DOHH2 (cell line): ENCODE data around the gene TBX3.

ENCODE experiments used
- H3F3A ChIP-seq: fragments of 200-600 bp; sonication (generic), shearing (Covaris generic); 2 replicates; pipeline ENCODE4 v1.6.0; 2016; ENCODE audit warnings: antibody characterized with exemption, mild to moderate bottlenecking; ENCODE audit not compliant: control insufficient read depth, insufficient read depth
- H3K27ac ChIP-seq: fragments of 200-600 bp; sonication (generic); 2 replicates; pipeline ENCODE4 v1.5.1; 2014; ENCODE audit warnings: low read depth, mild to moderate bottlenecking, low read length, moderate library complexity
- H3K27me3 ChIP-seq: fragments of 200-600 bp; sonication (generic); 2 replicates; pipeline ENCODE4 v1.6.1; 2014; ENCODE audit warnings: mild to moderate bottlenecking, low read length, mixed read lengths; ENCODE audit not compliant: control insufficient read depth
- H3K36me3 ChIP-seq: fragments of 200-600 bp; sonication (generic); 2 replicates; pipeline ENCODE4 v1.6.1; 2014; ENCODE audit warnings: mild to moderate bottlenecking, low read length, moderate library complexity, mixed read lengths; ENCODE audit not compliant: control insufficient read depth
- H3K4me1 ChIP-seq: fragments of 200-600 bp; sonication (generic); 2 replicates; pipeline ENCODE4 v1.6.1; 2014; ENCODE audit warnings: mild to moderate bottlenecking, low read length, mixed read lengths; ENCODE audit not compliant: control insufficient read depth
- H3K4me2 ChIP-seq: fragments of 200-600 bp; sonication (generic); 2 replicates; pipeline ENCODE4 v1.6.0; 2014; ENCODE audit warnings: mild to moderate bottlenecking, low read length, moderate library complexity
- H3K4me3 ChIP-seq: fragments of 200-600 bp; sonication (generic); 2 replicates; pipeline ENCODE4 v1.5.1; 2014; ENCODE audit warnings: mild to moderate bottlenecking, low read length, mixed read lengths
- H3K79me2 ChIP-seq: fragments of 200-600 bp; sonication (generic); 2 replicates; pipeline ENCODE4 v1.6.1; 2014; ENCODE audit warnings: mild to moderate bottlenecking, low read length, mixed read lengths; ENCODE audit not compliant: control insufficient read depth
- H3K9me2 ChIP-seq: fragments of 200-600 bp; sonication (generic); replicated peaks from 2 replicates; pipeline ENCODE4 v1.6.1; 2014; ENCODE audit warnings: mild to moderate bottlenecking, low read length, mixed read lengths; ENCODE audit not compliant: control insufficient read depth
- H3K9me3 ChIP-seq: fragments of 200-600 bp; sonication (generic); 2 replicates; pipeline ENCODE4 v1.6.1; 2014; ENCODE audit warnings: antibody characterized with exemption, low read length, mixed read lengths; ENCODE audit not compliant: control insufficient read depth, insufficient read depth
- H4K20me1 ChIP-seq: fragments of 200-600 bp; sonication (generic); 2 replicates; pipeline ENCODE4 v1.6.0; 2014; ENCODE audit warnings: low read depth, mild to moderate bottlenecking, antibody characterized with exemption, low read length, moderate library complexity; ENCODE audit not compliant: control insufficient read depth, insufficient read depth
- EZH2phosphoT487 ChIP-seq: fragments of 200-600 bp; sonication (generic); IDR thresholded peaks from 2 replicates; pipeline ENCODE4 v1.6.1; 2017; ENCODE audit warnings: borderline replicate concordance, mild to moderate bottlenecking, antibody characterized with exemption, low read length, moderate library complexity, mixed read lengths
- TF ChIP-seq, protein P1 (sequence below): fragments of 200-600 bp; sonication (generic); IDR thresholded peaks from one replicate; pipeline ENCODE4 v1.5.1; 2014; ENCODE audit warnings: antibody characterized with exemption, mild to moderate bottlenecking, low read depth, low read length; ENCODE audit not compliant: poor library complexity, severe bottlenecking

Gene TBX3

DNA sequence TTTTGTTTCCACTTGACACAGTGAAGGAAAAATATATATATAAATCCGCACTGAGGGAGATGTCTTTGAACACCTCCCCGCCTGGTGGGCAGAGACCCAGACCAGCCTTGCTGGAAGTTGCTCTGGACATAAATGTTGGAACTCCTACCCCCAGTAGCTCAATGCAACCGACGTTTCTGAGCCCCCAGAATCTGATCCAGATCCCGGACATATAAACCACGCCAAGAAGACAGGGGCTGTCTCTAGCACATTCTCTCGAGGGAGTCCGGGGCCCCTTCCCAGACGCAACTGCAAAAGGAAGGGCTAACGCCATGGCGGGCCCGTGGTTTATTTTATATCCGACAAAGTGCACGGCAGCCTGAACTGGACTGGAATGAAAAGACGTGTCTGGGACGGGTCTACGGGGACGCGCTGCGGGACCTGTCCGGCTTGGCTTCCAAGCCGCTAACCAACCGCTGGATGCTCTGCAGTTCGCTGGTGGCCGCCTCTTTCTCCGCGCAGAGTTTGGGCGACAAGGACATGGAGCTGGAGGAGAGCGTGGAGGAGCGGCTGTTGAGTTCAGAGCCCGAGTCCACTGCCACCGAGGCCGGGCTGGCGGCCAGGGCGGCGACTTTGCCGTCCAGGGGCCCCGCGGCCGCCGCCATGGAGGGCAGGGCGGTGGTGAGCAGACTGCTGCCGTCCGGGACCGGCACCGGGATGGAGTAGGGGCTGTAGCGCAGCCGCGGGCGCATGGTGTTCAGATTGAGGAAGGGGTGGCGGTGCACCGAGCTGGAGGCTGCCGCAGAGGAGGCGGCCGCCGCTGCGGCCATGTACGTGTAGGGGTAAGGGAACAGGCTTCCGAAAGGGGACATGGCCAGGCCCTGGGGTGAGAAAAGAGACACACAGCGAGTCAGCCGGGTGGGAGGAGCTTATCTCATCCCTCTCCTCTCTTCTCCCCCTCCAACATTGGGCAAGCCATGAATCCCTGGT lies 12.2 kb downstream of the TBX3 start:
- TF ChIP-seq, protein P1, sequence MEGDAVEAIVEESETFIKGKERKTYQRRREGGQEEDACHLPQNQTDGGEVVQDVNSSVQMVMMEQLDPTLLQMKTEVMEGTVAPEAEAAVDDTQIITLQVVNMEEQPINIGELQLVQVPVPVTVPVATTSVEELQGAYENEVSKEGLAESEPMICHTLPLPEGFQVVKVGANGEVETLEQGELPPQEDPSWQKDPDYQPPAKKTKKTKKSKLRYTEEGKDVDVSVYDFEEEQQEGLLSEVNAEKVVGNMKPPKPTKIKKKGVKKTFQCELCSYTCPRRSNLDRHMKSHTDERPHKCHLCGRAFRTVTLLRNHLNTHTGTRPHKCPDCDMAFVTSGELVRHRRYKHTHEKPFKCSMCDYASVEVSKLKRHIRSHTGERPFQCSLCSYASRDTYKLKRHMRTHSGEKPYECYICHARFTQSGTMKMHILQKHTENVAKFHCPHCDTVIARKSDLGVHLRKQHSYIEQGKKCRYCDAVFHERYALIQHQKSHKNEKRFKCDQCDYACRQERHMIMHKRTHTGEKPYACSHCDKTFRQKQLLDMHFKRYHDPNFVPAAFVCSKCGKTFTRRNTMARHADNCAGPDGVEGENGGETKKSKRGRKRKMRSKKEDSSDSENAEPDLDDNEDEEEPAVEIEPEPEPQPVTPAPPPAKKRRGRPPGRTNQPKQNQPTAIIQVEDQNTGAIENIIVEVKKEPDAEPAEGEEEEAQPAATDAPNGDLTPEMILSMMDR, result no peak
- no peak for TF ChIP-seq EZH2phosphoT487
- H3K27ac ChIP-seq, result no peak overlapping the region
- H3F3A ChIP-seq, result no peaks in the 10 kb centered on the region

DNA sequence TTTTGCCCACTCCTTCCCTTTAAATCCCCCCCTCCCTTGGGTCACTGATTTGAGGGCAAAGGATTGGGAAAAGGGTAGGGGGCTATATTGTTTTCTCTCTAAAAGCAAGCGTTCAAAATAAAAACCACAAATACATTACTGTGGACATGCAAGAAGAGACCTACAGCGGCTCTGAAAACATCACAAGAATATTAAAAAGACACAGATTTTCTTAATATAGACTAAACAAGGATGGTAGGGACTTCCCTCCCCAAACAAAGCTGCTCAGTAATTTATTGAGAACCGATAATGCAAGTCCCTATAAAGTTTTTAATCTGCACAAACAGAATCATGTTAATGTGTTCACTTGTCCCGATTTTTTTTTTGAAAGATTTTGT lies 12.9 kb downstream of the TBX3 start:
- Histone ChIP-seq H3K9me2 (no peaks in the 10 kb centered on the region), H3K4me1 (no peaks in the 10 kb centered on the region), H3K4me2 (no peak overlapping the region), H3K27ac (no peak overlapping the region), H3F3A (no peaks in the 10 kb centered on the region), H3K9me3 (no peaks in the 10 kb centered on the region), H3K4me3 (no peak overlapping the region), H3K36me3 (no peaks in the 10 kb centered on the region), H4K20me1 (no peaks in the 10 kb centered on the region), H3K79me2 (no peaks in the 10 kb centered on the region), H3K27me3 (peaks cover 31% of the 10 kb centered on the region)
- TF ChIP-seq, protein P1, result no peak
- no peak for TF ChIP-seq EZH2phosphoT487

More for the DNA sequence above, 12.2 kb downstream of the TBX3 start:
- Histone ChIP-seq H4K20me1 (no peaks in the 10 kb centered on the region), H3K36me3 (no peaks in the 10 kb centered on the region), H3K4me3 (no peak overlapping the region), H3K27me3 (peaks cover 30% of the 10 kb centered on the region), H3K4me2 (no peak overlapping the region), H3K9me3 (no peaks in the 10 kb centered on the region), H3K9me2 (no peaks in the 10 kb centered on the region), H3K4me1 (no peaks in the 10 kb centered on the region), H3K79me2 (no peaks in the 10 kb centered on the region)

DNA sequence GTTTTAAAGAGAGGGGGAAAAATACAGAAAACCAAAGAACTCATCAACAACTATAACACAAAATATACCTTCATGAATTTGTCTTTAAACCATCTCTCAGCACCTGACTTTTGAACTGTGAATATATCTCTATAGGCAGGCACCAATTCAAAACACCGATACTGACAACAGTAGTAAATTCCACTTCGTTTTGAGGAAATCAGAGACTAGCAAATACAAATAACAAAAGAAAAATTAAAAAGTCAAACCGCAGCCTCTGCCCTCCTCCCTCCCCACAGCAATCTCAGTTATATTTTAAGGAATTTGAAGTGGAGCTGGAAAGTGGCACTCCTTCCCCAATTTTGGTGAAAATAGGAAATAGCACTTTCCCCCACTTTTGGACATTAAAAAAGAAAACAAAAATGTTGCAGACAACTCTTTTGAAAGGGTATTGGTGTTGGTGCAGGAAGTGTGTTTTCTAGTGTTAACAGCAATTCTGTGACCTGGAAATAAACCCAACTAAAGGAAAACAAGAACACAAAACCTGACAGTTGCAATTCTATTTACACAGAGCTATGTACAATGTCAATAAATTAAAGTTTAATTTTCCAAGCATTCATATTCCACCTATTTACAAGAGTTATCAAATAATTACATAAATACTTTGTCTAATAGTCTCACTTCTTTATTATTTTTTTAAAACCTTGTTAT lies 13.5 kb downstream of the TBX3 start:
- peaks cover 31% of the 10 kb centered on the region for H3K27me3 ChIP-seq
- TF ChIP-seq, protein P1, result no peak
- no peak for TF ChIP-seq EZH2phosphoT487
- no peaks in the 10 kb centered on the region for H3K36me3 ChIP-seq
- no peaks in the 10 kb centered on the region for H4K20me1 ChIP-seq
- no peaks in the 10 kb centered on the region for H3F3A ChIP-seq
- H3K4me1 ChIP-seq, result no peaks in the 10 kb centered on the region
- H3K9me2 ChIP-seq, result no peaks in the 10 kb centered on the region
- no peaks in the 10 kb centered on the region for H3K79me2 ChIP-seq
- no peaks in the 10 kb centered on the region for H3K9me3 ChIP-seq
- H3K4me2 ChIP-seq, result no peak overlapping the region
- H3K27ac ChIP-seq, result no peak overlapping the region
- H3K4me3 ChIP-seq, result no peak overlapping the region
